GM21381 (cell line): ENCODE results near the gene CCSER1.
"Not testable (repeated sequence)": the region's sequence is repeated elsewhere in the genome, so short reads cannot be mapped to it uniquely, and the experiment has no call there.

ENCODE experiments used
- ATAC-seq: cut with Tn5 transposase; IDR thresholded peaks from one replicate; pipeline ENCODE4 v1.9.1; 2021; ENCODE audit warnings: mild to moderate bottlenecking, moderate library complexity; ENCODE audit not compliant: unreplicated experiment

CCSER1 gene

DNA sequence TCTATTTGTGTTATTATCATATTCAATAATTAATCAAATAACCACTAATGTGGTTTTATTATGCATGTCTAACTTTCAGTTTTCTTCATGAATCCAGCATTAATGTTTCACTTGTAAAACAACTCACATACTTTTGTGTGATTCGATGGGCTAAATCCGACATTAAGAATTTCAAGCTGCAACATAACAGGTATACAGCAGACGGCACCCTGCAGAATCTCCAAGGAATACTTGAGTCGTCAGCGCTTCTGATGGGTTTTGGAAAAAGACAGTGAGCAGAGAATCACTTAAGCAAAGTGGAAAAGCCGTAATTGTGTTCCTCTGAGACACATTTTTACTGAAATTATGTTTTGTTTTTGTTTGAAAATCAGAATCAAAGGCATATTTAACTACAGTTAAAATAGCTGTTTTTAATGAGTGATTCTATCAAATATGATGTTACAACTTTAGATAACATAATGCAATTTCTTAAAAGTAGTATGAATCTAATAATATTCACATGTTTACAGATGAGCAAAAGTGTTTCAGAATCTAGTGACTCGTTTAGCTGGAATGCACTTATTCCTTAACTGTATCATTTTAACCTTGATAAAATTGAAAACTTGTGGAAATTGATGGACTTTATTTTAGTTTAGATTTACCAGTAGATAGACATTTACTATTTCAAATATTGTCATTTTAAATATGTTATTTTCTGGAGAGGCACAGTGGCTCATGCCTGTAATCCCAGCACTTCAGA lies 514.8 kb downstream of the CCSER1 start:
- no peak for ATAC-seq

DNA sequence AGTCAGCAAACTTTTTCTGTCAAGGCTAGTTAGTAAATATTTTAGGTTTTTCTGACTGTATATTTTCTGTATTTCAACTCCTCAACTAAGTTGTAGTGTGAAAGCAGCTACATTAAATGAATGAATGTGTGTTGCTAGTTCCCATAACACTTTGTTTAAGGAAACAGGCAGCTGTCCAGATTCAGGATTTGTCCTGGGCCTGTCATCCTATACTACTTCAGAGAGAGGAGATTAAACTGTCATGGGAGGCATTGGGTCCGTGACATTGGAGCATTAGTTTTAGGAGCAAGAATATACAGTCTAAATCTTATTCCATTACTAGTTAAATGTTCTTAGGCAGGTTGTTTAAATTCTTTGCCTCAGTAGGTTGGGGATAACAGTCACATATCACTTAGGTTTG lies 516.0 kb downstream of the CCSER1 start:
- no peak for ATAC-seq

DNA sequence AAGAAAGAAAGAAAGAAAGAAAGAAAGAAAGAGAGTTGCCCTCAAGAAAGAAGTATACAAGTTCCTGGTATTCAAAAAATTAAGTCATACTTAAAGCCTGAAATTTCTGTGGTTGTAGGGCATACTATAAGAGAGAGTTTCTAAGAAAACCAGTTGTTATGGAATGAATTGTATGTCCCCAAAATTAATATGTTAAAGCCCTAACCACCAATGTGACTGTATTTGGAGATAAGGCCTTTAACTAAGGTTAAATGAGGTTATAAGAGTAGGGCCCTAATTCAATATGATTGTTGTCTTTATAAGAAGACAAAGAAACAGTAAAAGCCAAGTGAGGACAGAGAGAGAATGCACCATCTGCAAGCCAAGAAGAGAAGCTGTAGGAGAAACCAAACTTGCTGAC lies 521.1 kb downstream of the CCSER1 start:
- ATAC-seq, result no peak

DNA sequence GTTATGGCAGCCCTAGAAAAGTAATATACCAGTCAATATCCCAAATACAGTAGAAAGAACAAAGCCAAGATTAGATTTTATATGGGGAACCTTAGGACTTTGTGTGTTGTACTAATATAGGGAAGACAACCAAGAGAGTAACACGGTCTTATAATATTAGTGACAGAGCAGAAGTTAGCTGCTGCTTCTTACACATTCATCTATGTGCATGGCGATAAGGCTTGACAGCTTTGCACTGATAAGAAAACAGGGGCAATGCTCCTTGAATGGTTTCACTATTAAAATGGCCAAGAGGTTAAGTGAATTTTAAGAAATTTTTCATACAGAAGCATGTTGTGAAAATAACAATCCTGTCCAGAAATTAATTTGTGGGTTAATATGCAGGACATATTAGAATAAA lies 521.6 kb downstream of the CCSER1 start:
- ATAC-seq, result no peak

DNA sequence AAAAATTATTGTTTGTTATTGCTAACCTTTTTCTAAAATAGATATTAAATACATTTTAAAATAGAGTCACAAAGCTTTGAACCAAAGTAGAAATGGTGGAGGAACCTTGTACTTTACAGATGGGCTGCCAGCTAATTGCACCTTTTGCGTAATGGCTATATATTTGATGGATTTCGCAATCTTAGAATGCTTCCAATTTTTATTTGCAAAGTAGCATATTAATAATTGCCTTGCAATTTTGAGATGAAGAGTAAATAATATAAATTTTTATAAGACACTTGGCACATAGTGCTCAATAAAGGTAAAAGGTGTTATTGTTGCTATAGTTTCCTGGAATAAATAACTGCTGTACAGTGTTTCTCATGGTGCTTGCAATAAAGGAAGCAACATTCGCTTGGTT lies 533.5 kb downstream of the CCSER1 start:
- no peak for ATAC-seq

DNA sequence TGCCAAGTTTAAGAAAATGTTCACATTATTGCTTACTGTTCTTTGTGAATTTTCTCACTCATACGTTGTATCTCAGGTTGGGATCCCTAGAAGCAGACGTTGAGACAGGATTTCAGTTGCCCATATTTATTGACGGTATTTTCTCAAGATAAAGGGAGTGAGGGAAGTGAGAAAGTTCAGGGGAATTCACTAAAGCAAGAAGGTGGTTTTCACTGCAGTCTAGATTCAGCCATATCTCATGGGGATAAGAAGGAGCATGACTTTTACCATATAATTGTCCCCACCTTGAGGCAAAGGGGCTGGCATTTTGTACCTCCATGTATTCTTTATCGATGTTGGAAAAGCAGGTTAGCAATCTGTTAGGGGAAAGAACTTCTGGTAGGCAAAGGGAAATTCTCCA lies 543.0 kb downstream of the CCSER1 start:
- no peak for ATAC-seq

DNA sequence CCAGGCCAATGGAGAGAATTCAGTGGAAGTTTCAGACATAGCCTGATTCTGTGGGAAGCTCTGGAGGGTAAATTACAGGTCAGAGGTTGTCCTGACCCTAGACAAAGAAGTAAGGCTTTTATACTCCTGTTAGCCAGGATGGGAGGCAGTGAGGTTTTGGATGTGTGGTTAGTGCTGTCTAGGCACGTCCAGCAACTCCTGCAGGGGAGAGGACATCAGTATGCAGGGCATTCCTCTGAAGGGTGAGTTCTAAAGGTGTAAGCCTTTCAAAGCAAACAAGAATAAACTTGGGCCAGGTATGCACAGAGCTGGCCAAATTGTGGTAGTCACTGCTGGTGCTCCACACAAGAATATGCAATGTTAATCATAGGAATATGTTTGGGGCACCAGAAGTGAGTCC lies 562.5 kb downstream of the CCSER1 start:
- ATAC-seq, result no peak

DNA sequence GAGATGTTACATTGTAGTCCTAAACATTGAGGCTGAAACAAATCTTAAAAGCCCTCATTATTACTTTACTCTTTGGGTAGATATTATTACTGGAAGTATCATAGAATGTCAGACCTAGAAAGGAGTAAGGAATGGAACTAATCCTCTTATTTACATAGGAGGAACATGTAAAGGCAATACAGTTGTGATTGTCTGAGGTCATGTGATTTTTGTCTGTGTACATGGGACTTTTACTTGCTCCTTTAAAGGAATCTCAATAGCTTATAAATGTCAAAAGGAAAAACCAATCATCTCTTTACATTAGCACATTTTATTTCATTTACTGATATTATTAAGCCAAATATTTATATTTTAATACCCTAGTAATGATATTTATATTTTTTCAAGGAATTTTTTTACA lies 568.2 kb downstream of the CCSER1 start:
- ATAC-seq, result no peak

DNA sequence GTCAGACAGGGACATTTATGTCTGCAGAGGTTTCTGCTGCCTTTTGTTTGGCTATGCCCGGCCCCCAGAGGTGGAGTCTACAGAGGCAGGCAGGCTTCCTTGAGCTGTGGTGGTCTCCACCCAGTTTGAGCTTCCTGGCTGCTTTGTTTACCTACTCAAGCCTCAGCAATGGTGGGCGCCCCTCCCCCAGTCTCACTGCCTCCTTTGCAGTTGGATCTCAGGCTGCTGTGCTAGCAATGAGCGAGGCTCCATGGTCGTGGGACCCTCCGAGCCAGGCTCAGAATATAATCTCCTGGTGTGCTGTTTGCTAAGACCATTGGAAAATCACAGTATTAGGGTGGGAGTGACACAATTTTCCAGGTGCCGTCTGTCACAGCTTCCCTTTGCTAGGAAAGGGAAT lies 578.3 kb downstream of the CCSER1 start:
- not testable (repeated sequence) for ATAC-seq

DNA sequence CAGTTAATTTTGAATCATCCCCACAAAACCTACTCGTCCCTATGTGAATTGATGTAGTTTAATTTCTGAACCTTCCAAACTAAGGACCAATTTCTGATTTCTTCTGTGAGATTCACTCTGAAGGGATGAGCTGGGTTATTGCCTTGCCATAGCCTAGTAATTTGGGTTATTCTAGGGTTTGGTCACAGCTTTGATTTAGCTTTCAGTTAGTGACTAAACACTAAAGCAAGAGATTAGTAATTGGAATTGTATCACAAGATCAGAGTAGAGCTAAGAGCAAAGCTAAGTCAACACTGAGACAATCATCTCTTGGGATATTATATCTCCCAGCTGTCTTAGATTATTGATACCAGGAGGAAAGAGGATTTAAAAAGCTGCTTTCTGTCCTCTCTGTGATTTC lies 588.0 kb downstream of the CCSER1 start:
- no peak for ATAC-seq

DNA sequence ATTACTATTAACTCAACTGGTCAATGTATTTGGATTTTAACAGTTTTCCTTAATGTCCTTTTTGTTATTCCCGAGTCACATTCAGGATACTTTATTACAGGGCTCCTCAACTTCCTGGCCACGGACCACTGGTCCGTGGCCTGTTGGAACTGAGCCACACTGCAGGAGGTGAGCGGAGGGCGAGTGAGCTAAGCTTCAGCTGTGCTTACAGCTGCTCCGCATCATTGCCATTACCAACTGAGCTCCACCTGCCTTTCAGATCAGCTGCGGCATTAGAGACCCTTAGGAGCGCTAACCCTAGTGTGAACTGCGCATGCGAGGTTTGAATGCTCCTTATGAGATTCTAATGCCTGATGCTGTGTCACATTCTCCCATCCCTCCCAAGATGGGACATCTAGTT lies 591.7 kb downstream of the CCSER1 start:
- ATAC-seq, result no peak

DNA sequence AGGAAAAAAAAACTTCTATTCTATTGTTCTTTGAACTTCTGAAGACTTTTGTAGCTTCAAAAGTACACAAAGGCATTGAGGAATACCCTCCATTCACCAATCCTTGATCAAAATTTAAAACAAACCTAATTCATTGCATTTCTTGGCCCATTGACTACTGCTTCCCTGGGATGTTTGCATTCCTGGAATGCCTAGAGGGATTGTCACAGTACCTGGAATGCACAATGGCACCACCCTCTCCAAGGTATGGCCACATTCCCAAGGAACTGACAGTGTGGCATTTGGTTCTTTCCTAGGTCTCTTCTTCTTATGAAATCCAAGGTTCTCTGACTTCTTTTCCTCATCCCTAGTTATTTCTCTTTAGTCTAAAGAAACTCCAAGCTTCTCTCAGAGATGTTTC lies 600.7 kb downstream of the CCSER1 start:
- ATAC-seq, result no peak

DNA sequence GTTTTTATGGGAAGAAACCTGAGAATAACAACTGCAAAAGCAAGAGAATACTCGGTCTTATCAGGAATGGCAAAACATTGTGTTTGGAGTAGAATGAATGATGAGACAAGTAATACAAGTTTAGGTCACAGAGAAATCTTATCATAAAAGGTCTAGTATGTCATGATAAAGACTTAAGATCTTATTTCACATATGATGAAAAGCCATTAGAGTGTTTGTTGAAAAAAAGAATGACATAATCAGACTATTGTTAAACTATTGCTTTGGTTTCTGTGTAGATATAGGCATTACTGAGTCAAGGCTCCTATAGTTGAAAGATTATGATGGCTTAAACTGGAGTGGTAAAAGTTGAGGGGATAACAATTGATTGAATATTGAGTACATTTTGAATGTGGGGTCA lies 603.6 kb downstream of the CCSER1 start:
- ATAC-seq, result no peak

DNA sequence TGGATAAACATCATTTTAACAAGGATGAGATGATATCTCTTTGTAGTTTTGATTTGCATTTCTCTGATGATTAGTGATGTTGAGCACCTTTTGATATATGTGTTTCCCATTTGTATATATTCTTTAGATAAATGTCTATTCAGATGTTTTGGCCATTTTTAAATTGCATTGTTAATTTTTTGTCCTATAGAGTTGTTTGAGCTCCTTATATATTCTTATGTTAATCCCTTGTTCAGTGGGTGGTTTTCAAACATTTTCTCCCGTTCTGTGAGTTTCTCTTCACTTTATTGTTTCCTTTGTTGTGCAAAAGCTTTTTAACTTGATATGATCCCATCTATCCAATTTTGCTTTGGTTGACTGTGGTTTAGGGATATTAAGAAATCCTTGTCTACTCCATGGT lies 606.0 kb downstream of the CCSER1 start:
- no peak for ATAC-seq

DNA sequence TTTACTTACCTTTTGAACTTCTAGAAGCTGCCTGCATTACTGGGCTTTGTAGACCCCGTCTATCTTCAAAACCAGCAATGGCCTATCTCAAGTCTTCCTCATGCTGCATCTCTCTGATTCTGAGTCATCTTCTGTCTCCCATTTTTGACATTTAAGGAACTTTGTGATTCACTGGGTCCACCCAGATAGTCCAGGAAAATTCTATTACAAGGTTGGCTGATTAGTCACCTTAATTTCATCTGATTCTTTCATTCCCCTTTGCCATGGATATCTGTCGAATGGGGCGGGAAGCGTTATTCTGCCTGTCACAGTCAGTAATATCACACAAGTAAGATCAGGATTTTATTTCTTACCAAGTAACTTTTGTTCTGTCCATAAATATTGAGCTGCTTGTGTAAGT lies 618.0 kb downstream of the CCSER1 start:
- no peak for ATAC-seq

DNA sequence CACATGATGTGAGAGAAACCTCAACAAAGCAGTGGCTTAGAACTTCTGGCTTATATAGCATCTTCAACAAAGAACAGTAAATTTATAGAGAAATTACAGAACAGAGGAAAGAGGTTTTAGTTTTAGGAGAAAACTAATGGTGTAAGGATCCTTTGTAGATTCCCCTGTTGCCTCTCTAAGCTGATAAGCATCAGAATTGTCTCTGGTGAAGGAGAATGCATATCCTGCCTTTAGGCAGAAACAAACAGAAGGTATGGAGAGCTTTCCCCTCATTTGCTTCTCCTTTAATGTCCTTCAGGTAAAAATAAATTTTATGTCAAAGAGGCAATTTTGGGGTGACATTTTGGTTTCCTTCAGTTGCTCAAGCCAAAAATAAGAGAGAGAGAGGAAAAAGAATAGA lies 625.9 kb downstream of the CCSER1 start:
- ATAC-seq, result no peak

DNA sequence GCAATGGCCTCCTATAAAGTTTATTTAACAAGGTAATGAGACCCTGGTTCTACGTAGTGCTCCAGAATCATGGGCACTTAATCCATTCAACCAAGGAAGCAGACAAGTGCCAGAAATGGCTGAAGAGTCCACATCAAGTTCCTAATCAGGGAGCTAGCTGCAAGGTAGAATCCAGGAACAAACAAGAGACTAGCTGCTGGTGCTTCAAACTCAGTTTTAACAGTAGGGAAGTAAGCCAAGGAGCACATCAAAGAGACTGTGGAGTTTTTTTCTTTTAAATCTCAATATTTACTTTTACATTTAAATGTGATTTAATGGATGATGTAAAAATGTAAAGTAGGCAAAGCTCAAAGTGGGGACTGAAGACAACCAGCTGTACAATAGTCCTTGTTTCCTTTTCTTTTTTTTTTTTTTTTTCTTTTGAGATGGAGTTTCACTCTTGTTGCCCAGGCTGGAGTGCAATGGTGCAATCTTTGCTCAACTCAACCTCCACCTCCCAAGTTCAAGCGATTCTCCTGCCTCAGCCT lies 630.4 kb downstream of the CCSER1 start:
- no peak for ATAC-seq

DNA sequence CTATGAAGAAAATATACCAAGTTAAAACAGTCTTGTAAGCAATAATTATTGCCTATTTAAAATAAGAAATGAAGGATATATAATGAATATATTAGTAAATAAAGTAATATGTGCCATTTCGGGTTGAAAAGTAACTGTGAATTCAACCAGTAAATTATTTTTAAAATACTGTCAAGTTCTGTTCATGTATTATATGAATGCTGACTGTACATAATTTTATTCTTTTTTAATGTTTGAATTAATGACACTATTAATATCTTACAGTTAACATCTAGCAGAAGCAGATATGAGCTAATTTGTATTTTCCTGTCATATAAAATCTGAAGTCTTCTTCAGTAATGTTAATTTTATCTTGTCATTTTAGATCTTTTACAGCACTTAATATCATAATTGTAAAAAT lies 632.9 kb downstream of the CCSER1 start:
- no peak for ATAC-seq

DNA sequence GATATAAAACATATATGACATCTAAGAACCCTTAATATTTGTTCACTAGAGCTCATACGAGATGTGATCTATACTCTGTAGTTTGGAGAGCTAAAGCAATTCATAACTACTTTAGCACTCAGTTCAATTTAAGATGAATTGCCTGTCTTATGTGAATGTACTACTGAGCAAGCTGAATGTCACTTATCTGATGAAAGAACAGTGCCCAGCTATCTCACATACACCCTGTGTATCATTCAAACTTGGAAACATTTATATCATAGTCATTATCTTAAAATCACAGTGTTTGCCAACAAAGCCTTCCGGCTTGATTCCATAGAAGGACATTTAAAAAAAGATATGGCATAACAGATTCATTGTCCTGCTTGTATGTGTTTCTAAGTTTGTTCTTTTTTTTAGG lies 639.6 kb downstream of the CCSER1 start:
- no peak for ATAC-seq

DNA sequence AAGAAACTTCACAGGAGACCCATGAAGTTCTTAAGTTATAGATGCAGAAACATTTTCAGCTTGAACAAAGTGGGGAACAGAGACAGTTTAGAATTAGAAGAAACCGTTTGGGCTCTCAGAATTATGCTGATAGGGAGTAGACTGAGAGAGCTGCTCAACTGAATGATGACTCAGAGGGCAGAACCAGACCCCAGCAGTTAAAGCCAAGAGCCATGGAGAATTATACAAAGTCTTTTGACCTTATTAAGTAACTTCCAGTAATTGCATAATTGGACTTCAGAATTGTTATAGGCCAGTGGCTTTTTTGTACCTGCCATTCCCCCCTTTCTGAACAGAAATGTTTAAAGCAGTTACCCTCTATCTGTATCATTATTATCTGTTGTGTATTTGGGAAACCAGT lies 642.1 kb downstream of the CCSER1 start:
- no peak for ATAC-seq

DNA sequence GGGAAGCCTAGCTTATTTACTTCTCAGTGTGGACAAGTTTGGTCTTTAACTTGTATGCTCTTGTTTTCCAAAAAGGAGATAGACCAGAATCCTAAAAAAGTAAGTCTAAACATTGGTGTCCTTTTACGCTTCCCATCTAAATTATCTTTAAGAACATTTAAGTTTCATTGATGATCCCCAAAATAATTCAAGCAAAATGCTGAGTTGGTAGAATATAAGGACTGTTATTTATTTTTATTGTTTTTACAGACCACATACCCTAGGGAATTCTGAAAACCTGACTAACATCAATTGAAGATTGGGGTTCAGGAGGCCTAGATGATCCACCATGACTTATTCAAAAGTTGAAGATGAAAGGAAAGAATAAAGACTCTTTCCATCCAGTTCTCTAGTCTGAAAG lies 653.0 kb downstream of the CCSER1 start:
- no peak for ATAC-seq

DNA sequence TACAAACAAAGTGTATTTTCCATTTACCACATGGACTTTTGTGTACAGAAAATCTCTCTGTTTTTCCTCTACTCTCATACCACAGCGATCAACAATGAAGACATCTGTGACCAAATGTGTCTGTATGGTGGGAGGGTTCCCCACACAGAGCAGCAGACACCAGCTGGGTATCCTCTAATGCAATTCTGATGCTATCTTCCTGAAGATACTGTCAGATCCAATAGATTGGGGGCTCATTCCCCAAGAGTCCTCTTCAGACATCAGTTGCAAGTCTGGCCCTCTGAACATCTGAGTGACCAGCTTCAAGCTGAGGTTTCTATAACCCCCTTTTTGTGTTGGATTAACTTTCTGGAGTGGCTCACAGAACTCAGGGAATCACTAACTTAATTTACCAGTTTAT lies 659.4 kb downstream of the CCSER1 start:
- ATAC-seq, result no peak

DNA sequence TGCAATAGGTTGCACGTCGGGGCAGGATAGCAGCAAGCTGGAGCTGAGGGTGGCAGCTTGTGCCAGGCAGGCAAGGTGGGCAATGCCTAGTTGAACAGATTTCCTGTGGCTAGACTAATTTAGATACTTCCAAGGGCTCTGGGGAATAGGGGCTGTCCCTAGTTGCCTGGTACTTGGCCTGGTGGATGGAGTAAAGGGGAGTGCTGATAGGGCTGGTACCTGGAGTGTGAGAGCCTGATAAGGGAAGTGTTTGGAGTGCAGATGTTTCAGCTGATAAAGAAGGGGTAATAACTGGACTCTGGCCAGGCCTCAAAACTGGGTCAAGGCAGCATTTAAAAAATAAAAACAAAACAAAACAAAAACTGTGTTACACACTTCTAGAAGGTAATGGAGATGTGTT lies 665.5 kb downstream of the CCSER1 start:
- no peak for ATAC-seq
